IMR-90 (cell line): ENCODE measurements around the gene SNCA. TPM values are rescaled to one million over a fixed set of nuclear protein-coding genes. Genes with fewer than 3 reads are reported as not detected.

Experiments
- ATAC-seq: fragments of 200-7000 bp; cut with Tn5 transposase; 2 replicates; pipeline ENCODE4 v1.9.1; 2020; ENCODE audit warnings: low read depth, mild to moderate bottlenecking, moderate library complexity
- BruUV-seq: library from RNA; stranded (reverse); fragments of 400-500 nt; replicated peaks from 2 replicates; lab custom pipeline; 2021; lab: Mats Ljungman, UMichigan
- CTCF ChIA-PET: fragments of 300-600 bp; formaldehyde crosslinking; extraction: SDS; loops from one replicate; lab custom pipeline; 2021; ENCODE audit warnings: antibody characterized with exemption; lab: Yijun Ruan, JAX
- POLR2A ChIA-PET: fragments of 300-600 bp; sonication (Branson Sonifier 250); formaldehyde crosslinking; loops from one replicate; lab custom pipeline; 2022; ENCODE audit warnings: antibody characterized with exemption; ENCODE audit not compliant: unreplicated experiment; lab: Charles Lee
- DNase-seq: peaks from one replicate; pipeline ENCODE4 v3.0.0; 2013
- H2AFZ ChIP-seq: replicated peaks from 2 replicates; pipeline ENCODE3; 2013; ENCODE audit warnings: low read length, mild to moderate bottlenecking; ENCODE audit not compliant: poor library complexity
- H2AK5ac ChIP-seq: 2 replicates; pipeline ENCODE4 v1.6.1; 2013; ENCODE audit warnings: low read depth, low read length, inconsistent platforms
- H2AK9ac ChIP-seq: replicated peaks from 2 replicates; pipeline ENCODE3; 2013; ENCODE audit warnings: mild to moderate bottlenecking, low read depth, low read length, moderate library complexity; ENCODE audit not compliant: poor library complexity
- H2BK120ac ChIP-seq: 2 replicates; pipeline ENCODE4 v1.6.1; 2013; ENCODE audit warnings: low read depth, low read length, inconsistent platforms
- H2BK15ac ChIP-seq: 3 replicates; pipeline ENCODE4 v1.6.1; 2013; ENCODE audit warnings: low read depth, low read length, inconsistent platforms
- H2BK20ac ChIP-seq: 2 replicates; pipeline ENCODE4 v1.6.1; 2013; ENCODE audit warnings: low read depth, mild to moderate bottlenecking, inconsistent platforms, low read length, moderate library complexity
- H2BK5ac ChIP-seq: 2 replicates; pipeline ENCODE4 v1.6.1; 2013; ENCODE audit warnings: mild to moderate bottlenecking, low read depth, low read length, inconsistent platforms; ENCODE audit not compliant: poor library complexity, severe bottlenecking
- H3K14ac ChIP-seq: replicated peaks from 2 replicates; pipeline ENCODE4 v1.6.1; 2013; ENCODE audit warnings: low read depth, low read length, inconsistent platforms
- H3K18ac ChIP-seq: 2 replicates; pipeline ENCODE4 v1.6.1; 2013; ENCODE audit warnings: low read depth, low read length, control low read depth
- H3K23ac ChIP-seq: 2 replicates; pipeline ENCODE4 v1.6.1; 2013; ENCODE audit warnings: low read depth, low read length, inconsistent platforms
- H3K27ac ChIP-seq: 2 replicates; pipeline ENCODE4 v1.5.1; 2013; ENCODE audit warnings: mild to moderate bottlenecking, control low read depth, low read length; ENCODE audit not compliant: insufficient read depth
- H3K27me3 ChIP-seq: 2 replicates; pipeline ENCODE4 v1.6.1; 2013; ENCODE audit warnings: low read length; ENCODE audit not compliant: control insufficient read depth, insufficient read depth
- H3K36me3 ChIP-seq: 2 replicates; pipeline ENCODE4 v1.6.1; 2013; ENCODE audit warnings: low read length, mixed read lengths; ENCODE audit not compliant: control insufficient read depth, insufficient read depth
- H3K4ac ChIP-seq: 2 replicates; pipeline ENCODE4 v1.6.1; 2013; ENCODE audit warnings: low read depth, low read length, inconsistent platforms
- H3K4me1 ChIP-seq: 2 replicates; pipeline ENCODE4 v1.6.1; 2013; ENCODE audit warnings: low read length, mixed read lengths; ENCODE audit not compliant: control insufficient read depth, insufficient read depth
- H3K4me2 ChIP-seq: 2 replicates; pipeline ENCODE4 v1.6.1; 2013; ENCODE audit warnings: low read depth, mild to moderate bottlenecking, control low read depth, low read length, moderate library complexity
- H3K4me3 ChIP-seq: 2 replicates; pipeline ENCODE4 v1.5.1; 2013; ENCODE audit warnings: low read depth, mild to moderate bottlenecking, control low read depth, low read length, moderate library complexity; ENCODE audit not compliant: insufficient read depth
- H3K56ac ChIP-seq: 2 replicates; pipeline ENCODE4 v1.6.1; 2013; ENCODE audit warnings: low read length, inconsistent platforms; ENCODE audit not compliant: insufficient read depth; ENCODE audit errors: extremely low read depth
- H3K79me1 ChIP-seq, 2 experiments: 2 replicates each; pipeline ENCODE4 v1.6.1; 2013; ENCODE audit warnings: low read length in 2 of 2, inconsistent platforms in 1 of 2, low read depth in 1 of 2
- H3K9ac ChIP-seq: 2 replicates; pipeline ENCODE4 v1.6.1; 2013; ENCODE audit warnings: low read depth, low read length, control low read depth
- H3K9me1 ChIP-seq: 2 replicates; pipeline ENCODE4 v1.6.1; 2013; ENCODE audit warnings: low read length, inconsistent platforms; ENCODE audit not compliant: insufficient read depth
- H3K9me3 ChIP-seq: 2 replicates; pipeline ENCODE4 v1.6.1; 2013; ENCODE audit warnings: low read length; ENCODE audit not compliant: control insufficient read depth, insufficient read depth
- H4K20me1 ChIP-seq: 2 replicates; pipeline ENCODE4 v1.6.1; 2013; ENCODE audit warnings: low read length, inconsistent platforms; ENCODE audit not compliant: insufficient read depth
- H4K5ac ChIP-seq: 2 replicates; pipeline ENCODE4 v1.6.1; 2013; ENCODE audit warnings: mild to moderate bottlenecking, low read depth, low read length, control low read depth
- H4K8ac ChIP-seq, 2 experiments: 2 replicates each; pipeline ENCODE4 v1.6.1; 2013; ENCODE audit warnings: low read depth in 2 of 2, low read length in 2 of 2, control low read depth in 1 of 2, inconsistent platforms in 1 of 2
- H4K91ac ChIP-seq: 2 replicates; pipeline ENCODE4 v1.6.1; 2013; ENCODE audit warnings: low read depth, low read length, inconsistent platforms; ENCODE audit not compliant: insufficient read depth
- ELK1 ChIP-seq: fragments of 150-350 bp; IDR thresholded peaks from 2 replicates; pipeline ENCODE4 v1.6.1; 2016; ENCODE audit warnings: low read depth, mild to moderate bottlenecking, low read length, moderate library complexity, borderline replicate concordance
- FOS ChIP-seq: fragments of 150-350 bp; IDR thresholded peaks from 2 replicates; pipeline ENCODE4 v1.6.1; 2016; ENCODE audit warnings: low read depth, low read length
- MAFK ChIP-seq: IDR thresholded peaks from 2 replicates; pipeline ENCODE4 v1.6.1; 2012; ENCODE audit warnings: low read depth, low read length, improper control_type of control experiment
- SMC3 ChIP-seq: fragments of 150-350 bp; IDR thresholded peaks from 2 replicates; pipeline ENCODE4 v1.6.1; 2016; ENCODE audit warnings: low read depth, mild to moderate bottlenecking, antibody characterized with exemption, low read length, moderate library complexity
- WGBS, 2 experiments: methylation state at CpG; one replicate each; pipeline versions ENCODE4 v1.1.5 to v1.1.7; 2013; ENCODE audit warnings: missing lambda C conversion rate in 2 of 2; ENCODE audit not compliant: insufficient read length in 1 of 2; ENCODE audit errors: extremely low coverage in 2 of 2; 5-methylcytosine and 5-hydroxymethylcytosine counted together
- dilution Hi-C: fragments of 300-500 bp; cut with HindIII; formaldehyde crosslinking; loops from one replicate; pipeline ENCODE4 v1.14.3; 2018; ENCODE audit warnings: low sequenced_read_pairs; ENCODE audit not compliant: unreplicated experiment
- in situ Hi-C: fragments of 300-500 bp; cut with MboI; formaldehyde crosslinking; loops from 3 replicates; pipeline ENCODE4 v1.14.3; 2019; ENCODE audit warnings: low sequenced_read_pairs, inconsistent platforms, mixed read lengths
- intact Hi-C: fragments of 100-400 bp; cut with micrococcal nuclease; formaldehyde crosslinking; loops from 2 replicates; pipeline ENCODE4 v1.10.0; 2022
- polyA plus RNA-seq, 3 experiments: library from polyadenylated mRNA; depleted of rRNA; stranded (reverse); fragments of >200 nt; gene quantifications; 2 replicates each; pipeline ENCODE4 v1.2.3, GENCODE V29; 2012; ENCODE audit warnings: low replicate concordance in 1 of 3
- total RNA-seq: library from RNA; depleted of rRNA; stranded (reverse); fragments of >200 nt; gene quantifications from 2 replicates; pipeline ENCODE4 v1.2.3, GENCODE V29; 2012

Gene SNCA
- total and polyA plus RNA-seq, 2 of the 4 experiments (the other 2 are of a cell fraction): 0.36 to 0.46 TPM

- BruUV-seq: no TSS peak
- Histone ChIP-seq H4K20me1 (no peaks in the 10 kb centered on the region), H3K27ac (no peak overlapping the region), H3K9ac (no peak overlapping the region), H2BK15ac (no peak overlapping the region), H2BK5ac (no peak overlapping the region), H2AK5ac (no peak overlapping the region), H3K18ac (no peak overlapping the region), H3K56ac (no peak overlapping the region), H3K4me3 (no peak overlapping the region), H3K79me1 (no peaks in the 10 kb centered on the region), H3K36me3 (no peaks in the 10 kb centered on the region), H3K27me3 (no peaks in the 10 kb centered on the region), H4K5ac (no peak overlapping the region), H2AK9ac (no peak overlapping the region), H3K4me2 (no peak overlapping the region), H4K91ac (no peak overlapping the region), H3K4me1 (peaks cover 5% of the 10 kb centered on the region; the same call in 1 of the 2 replicates), H3K4ac (no peak overlapping the region), H2BK120ac (no peak overlapping the region), H2AFZ (no peak overlapping the region), H3K9me3 (no peaks in the 10 kb centered on the region), H3K9me1 (peaks cover 3% of the 10 kb centered on the region; the same call in 1 of the 2 replicates), H3K23ac (no peak overlapping the region), H4K8ac (no peak overlapping the region), H3K14ac (no peak overlapping the region), H2BK20ac (no peak overlapping the region)
- dilution Hi-C loops: no loop called here
- POLR2A ChIA-PET: no interaction called here
- WGBS, 2 experiments: no CpG with 5 or more reads among the region's 3 CpGs
- intact Hi-C loops: no loop called here
- DNase-seq (no peak), ATAC-seq (no peak)
- CTCF ChIA-PET: no interaction called here
- no peak for TF ChIP-seq FOS
- TF ChIP-seq MAFK: no peak
- TF ChIP-seq SMC3: no peak
- TF ChIP-seq ELK1: no peak
- in situ Hi-C loops: no loop called here
These were observed 74.7 kb downstream of the SNCA start for GRCh38 chr4:89762311-89762710.
